Adrenal gland (tissue), 5 donors: ENCODE data around the gene MYT1.

Source experiments
- CTCF ChIP-seq, 6 experiments: fragments of 450-650 bp in 4 of 6; fragments of 200-600 bp in 2 of 6; sonication (generic) in 1 of 6; IDR thresholded peaks; 1 replicate in 5 of 6; 2 replicates in 1 of 6; pipeline versions ENCODE4 v1.5.1 to v1.8.0; 2016 to 2021; ENCODE audit warnings: antibody characterized with exemption in 6 of 6, mild to moderate bottlenecking in 2 of 6, moderate library complexity in 1 of 6
- POLR2A ChIP-seq, 2 donors: fragments of 450-650 bp; IDR thresholded peaks; one replicate each; pipeline ENCODE4 v1.6.1; 2017; ENCODE audit warnings: antibody characterized with exemption in 2 of 2, mild to moderate bottlenecking in 2 of 2, moderate library complexity in 1 of 2
- donor health status: DM: no; HTN: no; CAD: no.

- no peak for TF ChIP-seq POLR2A (IDR thresholded peaks at IDR 0.05)
- TF ChIP-seq CTCF (IDR thresholded peaks at IDR 0.05): no peak
Measured at GRCh38 chr20:64157878-64158277, 6.4 kb upstream of the MYT1 start.
